OCI-LY3 (cell line): ENCODE measurements around the gene MED22.

Experiments
- H2AFZ ChIP-seq: fragments of 200-600, 300-600 bp; shearing (Covaris generic); 2 replicates; pipeline ENCODE4 v1.6.0; 2014; ENCODE audit warnings: antibody characterized with exemption, low read depth, low read length
- H3K27ac ChIP-seq: fragments of 200-600, 300-600 bp; sonication (generic); 2 replicates; pipeline ENCODE4 v1.5.1; 2014; ENCODE audit warnings: mild to moderate bottlenecking, low read length, moderate library complexity, mixed read lengths
- H3K27me3 ChIP-seq: fragments of 200-600, 300-600 bp; sonication (generic); 2 replicates; pipeline ENCODE4 v1.6.1; 2014; ENCODE audit warnings: low read depth, low read length, mixed read lengths
- H3K36me3 ChIP-seq: fragments of 200-600, 300-600 bp; sonication (generic); replicated peaks from 2 replicates; pipeline ENCODE3; 2014; ENCODE audit warnings: low read depth, low read length, mixed read lengths
- H3K4me1 ChIP-seq: fragments of 300-600, 200-600 bp; sonication (generic); 2 replicates; pipeline ENCODE4 v1.6.1; 2014; ENCODE audit warnings: low read length, mixed read lengths
- H3K4me2 ChIP-seq: fragments of 200-600, 300-600 bp; sonication (generic); 2 replicates; pipeline ENCODE4 v1.6.1; 2014; ENCODE audit warnings: low read length, mixed read lengths
- H3K4me3 ChIP-seq: fragments of 300-600, 200-600 bp; sonication (generic); 2 replicates; pipeline ENCODE4 v1.5.1; 2014; ENCODE audit warnings: antibody characterized with exemption, mild to moderate bottlenecking, low read length, moderate library complexity
- H3K79me2 ChIP-seq: fragments of 300-600, 200-600 bp; shearing (Covaris generic); 2 replicates; pipeline ENCODE4 v1.6.1; 2014; ENCODE audit warnings: mild to moderate bottlenecking, low read length, mixed read lengths
- H3K9ac ChIP-seq: fragments of 300-600, 200-600 bp; shearing (Covaris generic); 2 replicates; pipeline ENCODE4 v1.6.0; 2014; ENCODE audit warnings: mild to moderate bottlenecking, low read length, moderate library complexity
- H3K9me3 ChIP-seq: fragments of 200-600, 300-600 bp; shearing (Covaris generic); 2 replicates; pipeline ENCODE4 v1.6.1; 2014; ENCODE audit warnings: low read length, mixed read lengths; ENCODE audit not compliant: insufficient read depth
- H4K20me1 ChIP-seq: fragments of 200-600, 300-600 bp; sonication (generic); 2 replicates; pipeline ENCODE4 v1.6.1; 2016; ENCODE audit warnings: low read length, mixed read lengths; ENCODE audit not compliant: insufficient read depth
- CTCF ChIP-seq: fragments of 200-600, 300-600 bp; sonication (generic); IDR thresholded peaks from 2 replicates; pipeline ENCODE4 v1.5.1; 2014; ENCODE audit warnings: antibody characterized with exemption, low read length, low read depth
- EZH2phosphoT487 ChIP-seq: fragments of 200-600 bp; shearing (Covaris generic); IDR thresholded peaks from 2 replicates; pipeline ENCODE4 v1.6.1; 2018; ENCODE audit warnings: antibody characterized with exemption, mixed run types, low read depth

MED22 gene

GRCh38 chr9:133366435-133366834, 18.5 kb upstream of the MED22 start:
- Histone ChIP-seq H3K4me1 (no peaks in the 10 kb centered on the region), H3K9me3 (no peaks in the 10 kb centered on the region), H4K20me1 (peaks cover 57% of the 10 kb centered on the region), H3K27me3 (no peaks in the 10 kb centered on the region), H3K4me2 (no peak overlapping the region), H3K27ac (no peak overlapping the region), H3K36me3 (peaks cover 87% of the 10 kb centered on the region), H2AFZ (no peak overlapping the region), H3K4me3 (no peak overlapping the region), H3K79me2 (peaks cover 59% of the 10 kb centered on the region), H3K9ac (no peak overlapping the region)
- no peak for TF ChIP-seq EZH2phosphoT487
- TF ChIP-seq CTCF, result no peak

GRCh38 chr9:133362359-133363044, 14.6 kb upstream of the MED22 start:
- TF ChIP-seq CTCF (no peak), EZH2phosphoT487 (no peak)
- no peak overlapping the region for H2AFZ ChIP-seq
- H3K36me3 ChIP-seq, result peaks cover 68% of the 10 kb centered on the region

GRCh38 chr9:133361507-133362092, 13.7 kb upstream of the MED22 start:
- H3K27ac ChIP-seq, result no peak overlapping the region
- H3K4me2 ChIP-seq, result no peak overlapping the region
- peaks cover 25% of the 10 kb centered on the region for H3K79me2 ChIP-seq
- TF ChIP-seq EZH2phosphoT487 (no peak), CTCF (no peak)
- no peak overlapping the region for H3K9ac ChIP-seq
- no peak overlapping the region for H2AFZ ChIP-seq
- peaks cover 9% of the 10 kb centered on the region for H4K20me1 ChIP-seq
- H3K9me3 ChIP-seq, result no peaks in the 10 kb centered on the region
- H3K36me3 ChIP-seq, result peaks cover 60% of the 10 kb centered on the region
- no peak overlapping the region for H3K4me3 ChIP-seq
- H3K27me3 ChIP-seq, result no peaks in the 10 kb centered on the region
- peaks cover 6% of the 10 kb centered on the region for H3K4me1 ChIP-seq

More at GRCh38 chr9:133362359-133363044, 14.6 kb upstream of the MED22 start:
- Histone ChIP-seq H3K27ac (no peak overlapping the region), H3K4me1 (peaks cover 2% of the 10 kb centered on the region; the same call in 1 of the 2 replicates), H3K9me3 (no peaks in the 10 kb centered on the region), H3K4me3 (no peak overlapping the region), H3K79me2 (peaks cover 26% of the 10 kb centered on the region), H4K20me1 (peaks cover 18% of the 10 kb centered on the region), H3K27me3 (no peaks in the 10 kb centered on the region), H3K4me2 (no peak overlapping the region), H3K9ac (no peak overlapping the region)
